SH-SY5Y (cell line): ENCODE results near the gene CENPS.

Source experiments
- GATA2 ChIP-seq: IDR thresholded peaks from 2 replicates; pipeline ENCODE4 v1.6.1; 2011; ENCODE audit warnings: mild to moderate bottlenecking, low read depth, low read length
- GATA3 ChIP-seq: IDR thresholded peaks from 2 replicates; pipeline ENCODE4 v1.6.1; 2011; ENCODE audit warnings: low read depth, mild to moderate bottlenecking, low read length, moderate library complexity

GRCh38 chr1:10430216-10431069 lies at the start of gene CENPS:
- TF ChIP-seq GATA3 (no peak), GATA2 (no peak; the same call in 1 of the 2 replicates)
